DMS114 treated with DMSO at 0.1 percent for 48 hours (cell line): ENCODE data around the gene INHBB.
"Not testable (repeated sequence)": the region's sequence is repeated elsewhere in the genome, so short reads cannot be mapped to it uniquely, and the experiment has no call there.

Experiments used
- DNase-seq: peaks from one replicate; lab custom pipeline; 2025; ENCODE audit not compliant: unreplicated experiment; lab: John Stamatoyannopoulos, UW

Gene INHBB

DNA sequence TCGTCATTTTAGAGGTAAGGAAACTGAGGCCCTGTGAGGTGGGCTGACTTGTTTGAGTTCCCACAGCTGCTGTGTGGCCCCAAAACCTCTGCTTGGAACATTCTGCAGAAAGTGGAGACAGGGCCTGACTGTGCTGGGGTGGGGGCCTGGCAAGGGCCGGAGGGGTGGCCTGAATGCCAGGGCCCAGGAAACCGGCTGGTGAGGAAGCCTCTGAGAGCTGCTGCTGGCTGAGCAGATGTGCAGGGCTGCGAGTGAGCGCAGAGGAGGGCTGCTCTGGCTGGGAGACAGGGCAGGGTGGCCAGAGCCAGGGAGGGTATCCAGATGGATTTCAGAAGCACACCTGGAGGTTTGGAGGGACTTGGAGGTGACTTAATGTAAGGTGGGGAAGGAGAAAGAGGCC, 29.9 kb upstream of the INHBB start:
- DNase-seq, result no peak

DNA sequence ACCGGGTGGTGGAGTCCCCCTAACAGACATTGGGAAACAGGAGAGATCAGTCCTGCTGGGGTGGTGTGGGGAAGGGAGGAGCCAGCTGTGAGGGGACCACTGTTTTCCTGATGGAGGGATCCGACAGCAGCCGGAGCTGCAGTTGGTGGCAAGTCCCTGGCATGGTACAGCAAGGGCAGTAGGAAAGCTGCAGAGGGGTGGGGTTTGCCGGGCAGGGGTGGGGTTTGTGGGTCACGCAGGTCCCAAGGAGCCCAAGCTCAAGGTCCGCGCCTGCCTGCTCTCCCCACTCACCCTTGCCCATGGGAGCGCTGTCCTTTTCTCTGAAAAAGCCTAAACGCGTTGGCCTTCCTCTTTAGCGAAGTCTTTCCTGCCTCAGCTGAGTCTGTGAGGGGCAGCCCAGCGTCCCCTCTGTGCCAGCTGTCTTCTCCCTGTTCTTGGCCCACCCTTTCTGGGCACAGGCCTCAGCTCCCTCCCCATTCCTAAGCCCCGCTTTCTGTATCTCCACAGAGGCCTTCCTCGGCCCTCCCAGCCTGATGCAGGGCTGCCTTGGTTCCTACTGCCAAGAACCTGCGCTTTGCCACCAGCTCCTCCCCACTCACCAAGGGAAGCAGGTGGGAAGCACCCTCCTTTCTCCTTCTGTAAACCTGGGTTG, 29.3 kb upstream of the INHBB start:
- DNase-seq, result no peak

DNA sequence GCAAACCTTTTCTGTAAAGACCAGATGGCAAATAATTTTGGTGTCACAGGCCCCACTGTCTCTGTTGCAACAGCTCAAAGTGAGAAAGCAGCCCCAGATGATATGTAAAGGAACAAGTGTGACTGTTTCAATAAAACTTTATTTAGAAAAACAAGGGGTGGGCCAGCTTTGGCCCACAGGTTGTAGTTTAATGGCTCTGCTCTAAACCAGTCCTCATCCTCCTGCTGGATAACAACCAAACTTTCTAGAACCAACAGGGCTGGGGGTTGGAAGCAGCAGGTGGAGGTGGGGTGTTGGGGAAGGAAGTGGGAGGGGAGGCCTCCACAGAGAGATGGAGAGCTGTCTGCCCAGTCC, 28.8 kb upstream of the INHBB start:
- no peak for DNase-seq

DNA sequence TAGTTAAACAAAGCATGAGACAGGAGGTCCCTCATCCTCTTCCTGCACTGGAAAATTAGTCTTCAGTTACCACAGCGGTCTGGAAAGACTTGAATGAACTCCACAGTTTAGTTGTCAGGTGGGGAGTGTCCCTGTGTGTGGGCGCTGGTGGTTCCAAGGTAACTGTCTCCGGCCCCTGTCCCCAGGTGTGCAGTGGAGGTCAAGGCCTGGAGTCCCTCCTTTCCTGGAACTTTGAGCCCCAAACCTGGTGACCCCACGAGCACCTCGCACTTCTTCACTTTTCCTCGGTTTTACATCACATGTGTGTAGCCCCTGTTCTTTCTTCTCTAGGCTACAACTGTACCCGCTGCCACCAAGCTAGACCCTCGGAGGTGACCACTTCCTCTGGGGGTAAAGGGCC, 28.0 kb upstream of the INHBB start:
- DNase-seq, result no peak

DNA sequence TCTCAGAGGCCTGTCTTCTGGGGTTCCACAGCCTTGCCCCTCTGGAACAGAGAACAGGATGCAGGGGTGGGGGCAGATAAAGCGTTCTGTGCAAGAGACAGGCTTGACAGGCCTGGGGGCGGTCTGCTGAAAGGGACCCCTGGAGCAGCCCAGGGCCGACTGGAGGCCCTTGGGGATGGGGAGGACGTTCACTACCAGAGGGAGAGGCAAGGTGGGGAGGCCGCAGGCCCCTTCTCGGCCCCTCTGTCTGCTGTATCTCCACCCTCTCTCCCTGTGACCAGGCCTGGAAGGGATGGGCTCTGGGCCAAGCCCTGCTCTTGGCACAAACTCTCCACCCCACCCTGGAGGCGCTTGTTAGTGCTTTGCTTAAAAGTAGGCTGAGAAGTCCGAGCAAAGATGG, 27.3 kb upstream of the INHBB start:
- no peak for DNase-seq

DNA sequence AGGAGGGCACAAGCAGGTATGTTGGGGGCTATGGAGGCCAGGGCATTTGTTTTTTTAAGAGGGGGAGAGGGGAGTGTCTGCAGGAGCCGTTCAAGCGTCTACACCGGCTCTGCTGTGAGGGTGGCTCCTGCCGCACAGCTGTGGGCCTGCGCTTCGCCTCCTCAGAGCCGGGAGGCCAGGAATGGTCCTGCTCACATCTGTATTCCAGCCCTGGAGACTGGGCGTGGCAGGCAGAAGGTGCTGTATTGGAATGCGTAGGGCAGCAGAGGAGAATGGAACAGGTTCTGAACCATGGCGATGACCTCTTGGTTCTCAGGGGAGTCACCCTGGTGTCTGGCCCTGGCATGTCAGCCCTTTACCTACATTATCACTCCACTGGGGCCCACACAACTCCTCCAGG, 26.8 kb upstream of the INHBB start:
- no peak for DNase-seq

DNA sequence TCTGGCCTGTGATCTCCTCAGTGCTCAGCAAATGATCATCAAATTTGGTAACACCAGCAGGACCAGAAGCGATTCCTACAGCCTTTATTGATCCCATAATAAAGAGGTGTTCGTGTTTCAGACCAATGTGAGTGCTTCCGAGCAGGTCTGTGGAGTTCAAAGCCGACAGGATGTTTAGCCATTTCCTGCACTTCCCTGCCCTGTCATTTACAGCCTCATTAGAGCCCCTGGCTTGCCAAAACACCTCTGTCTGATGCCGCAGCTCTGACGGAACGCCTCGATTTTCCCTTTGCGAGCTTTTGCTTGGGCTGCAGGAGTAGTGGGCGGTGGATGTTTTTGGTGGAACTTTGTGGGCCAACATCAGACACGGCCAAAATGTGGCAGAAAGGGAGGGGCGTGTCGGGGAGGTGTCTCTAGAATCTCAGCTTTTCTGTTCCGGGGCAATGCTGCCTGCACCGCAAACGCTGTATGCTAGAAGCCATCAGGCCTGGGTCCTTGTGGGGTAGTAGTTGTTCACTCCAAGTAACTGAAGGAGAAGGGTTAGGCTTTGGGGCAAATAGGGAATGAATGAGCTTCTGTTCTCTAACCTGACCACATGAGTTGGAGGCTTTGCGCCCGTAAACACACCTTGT, 26.1 kb upstream of the INHBB start:
- no peak for DNase-seq

DNA sequence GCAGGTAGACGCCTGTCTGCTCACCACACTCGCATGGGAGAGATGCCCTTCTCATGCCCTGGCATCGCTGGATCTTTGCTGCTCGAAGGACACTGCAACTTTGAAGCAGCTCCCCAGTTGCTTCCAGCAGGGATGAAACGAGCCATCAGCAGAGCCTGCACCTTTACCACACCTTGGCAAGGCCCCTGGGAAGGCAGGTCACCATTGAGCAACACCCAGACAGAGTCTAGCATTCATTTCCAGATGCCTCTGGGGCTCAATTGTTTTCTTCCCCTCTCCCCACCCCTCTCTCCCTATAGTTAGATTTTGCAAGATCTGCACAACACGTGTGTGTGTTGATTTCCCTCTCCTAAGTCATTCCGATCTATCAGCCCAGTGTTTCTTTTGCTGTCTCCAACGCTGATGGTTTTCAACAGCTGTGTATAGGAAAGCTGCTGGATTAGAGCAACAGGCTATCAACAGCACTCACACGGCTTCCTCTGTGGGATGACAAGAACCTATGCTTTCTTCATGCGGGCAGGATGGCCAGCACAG, 25.6 kb upstream of the INHBB start:
- no peak for DNase-seq

DNA sequence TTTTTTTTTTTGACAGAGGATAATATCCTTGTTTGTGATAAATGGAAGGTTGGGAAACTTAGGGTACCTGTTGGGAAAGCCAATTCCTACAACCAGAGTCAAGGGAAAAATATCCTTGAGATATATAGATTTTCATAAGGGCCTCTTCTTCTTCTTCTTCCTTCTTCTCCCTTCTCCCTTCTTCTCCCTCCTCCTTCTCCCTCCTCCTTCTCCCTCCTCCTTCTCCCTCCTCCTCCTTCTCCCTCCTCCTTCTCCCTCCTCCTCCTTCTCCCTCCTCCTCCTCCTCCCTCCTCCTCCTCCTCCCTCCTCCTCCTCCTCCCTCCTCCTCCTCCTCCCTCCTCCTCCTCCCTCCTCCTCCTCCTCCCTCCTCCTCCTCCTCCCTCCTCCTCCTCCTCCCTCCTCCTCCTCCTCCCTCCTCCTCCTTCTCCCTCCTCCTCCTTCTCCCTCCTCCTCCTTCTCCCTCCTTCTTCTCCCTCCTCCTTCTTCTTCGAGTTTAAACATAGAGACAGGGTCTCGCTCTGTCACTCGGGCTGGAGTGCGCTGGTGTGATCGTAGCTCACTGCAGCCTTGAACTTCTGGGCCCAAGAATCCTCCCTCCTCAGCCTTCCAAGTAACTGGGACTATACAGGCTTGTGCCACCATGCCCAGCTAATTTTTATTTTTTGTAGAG, 24.9 kb upstream of the INHBB start:
- not testable (repeated sequence) for DNase-seq

DNA sequence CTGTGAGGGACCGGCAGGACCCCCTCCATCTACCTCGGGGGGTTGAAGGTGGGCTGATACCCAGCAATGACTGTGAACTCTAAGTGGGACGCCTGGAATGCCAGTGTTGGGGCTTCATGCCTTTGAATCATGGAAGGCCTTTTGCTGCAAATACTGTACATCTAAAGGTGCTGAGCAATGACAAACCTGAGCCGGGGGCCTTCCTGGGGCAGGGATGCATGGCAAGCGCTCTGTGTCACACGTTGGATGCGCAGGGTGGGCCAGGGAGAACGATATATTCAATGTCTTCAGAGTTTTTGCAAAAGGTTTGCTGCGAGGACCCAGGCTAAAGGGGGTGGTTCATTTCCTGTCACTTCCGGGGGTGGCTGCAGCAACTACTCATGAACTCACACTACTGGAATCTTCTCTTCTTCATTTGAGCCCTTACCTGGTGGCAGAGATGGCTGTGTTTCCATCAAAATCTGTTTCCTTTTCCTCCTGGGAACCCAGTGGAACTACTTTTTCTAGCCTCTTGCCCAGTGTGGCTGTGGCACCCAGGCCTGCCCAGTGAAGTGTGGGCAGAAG, 24.1 kb upstream of the INHBB start:
- no peak for DNase-seq

DNA sequence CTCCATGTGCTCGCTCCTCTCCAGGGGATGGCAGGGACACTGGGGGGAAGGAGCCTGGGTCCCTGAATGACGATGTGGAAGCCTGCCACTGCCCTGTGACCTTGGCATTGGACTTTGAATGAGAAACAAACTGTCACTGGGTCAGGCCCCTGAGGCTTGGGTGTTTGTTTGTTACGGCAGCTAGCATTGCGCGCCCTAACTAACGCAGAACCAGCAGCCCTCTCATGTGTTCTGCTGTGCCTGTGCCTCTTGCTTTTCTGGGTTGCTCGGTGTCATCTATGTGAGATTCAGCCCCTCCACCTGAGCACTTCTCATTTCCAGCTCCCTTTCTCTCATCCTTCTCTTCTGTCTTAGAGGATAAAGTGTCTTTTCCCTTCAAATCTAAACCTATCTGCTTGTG, 23.6 kb upstream of the INHBB start:
- no peak for DNase-seq

DNA sequence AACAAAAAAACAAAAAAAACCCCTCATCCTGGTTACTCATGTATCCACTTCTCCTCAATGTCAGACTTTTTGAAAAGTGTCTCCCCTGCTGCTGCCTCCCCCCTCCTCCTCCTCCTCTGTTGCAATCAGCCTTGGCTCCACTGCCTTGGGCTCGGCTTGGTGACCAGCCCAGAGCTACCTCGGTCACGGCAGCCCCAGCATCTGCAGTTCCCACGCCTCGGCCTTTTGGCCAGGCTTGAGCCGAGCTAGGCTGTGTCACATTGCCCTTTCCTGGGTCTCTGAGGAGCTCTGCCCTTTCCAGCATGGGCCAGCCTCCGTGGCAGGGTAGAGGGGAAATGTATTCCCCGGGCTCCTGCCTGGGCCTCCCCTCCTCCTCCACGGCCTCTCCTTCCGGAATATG, 22.7 kb upstream of the INHBB start:
- DNase-seq, result no peak

DNA sequence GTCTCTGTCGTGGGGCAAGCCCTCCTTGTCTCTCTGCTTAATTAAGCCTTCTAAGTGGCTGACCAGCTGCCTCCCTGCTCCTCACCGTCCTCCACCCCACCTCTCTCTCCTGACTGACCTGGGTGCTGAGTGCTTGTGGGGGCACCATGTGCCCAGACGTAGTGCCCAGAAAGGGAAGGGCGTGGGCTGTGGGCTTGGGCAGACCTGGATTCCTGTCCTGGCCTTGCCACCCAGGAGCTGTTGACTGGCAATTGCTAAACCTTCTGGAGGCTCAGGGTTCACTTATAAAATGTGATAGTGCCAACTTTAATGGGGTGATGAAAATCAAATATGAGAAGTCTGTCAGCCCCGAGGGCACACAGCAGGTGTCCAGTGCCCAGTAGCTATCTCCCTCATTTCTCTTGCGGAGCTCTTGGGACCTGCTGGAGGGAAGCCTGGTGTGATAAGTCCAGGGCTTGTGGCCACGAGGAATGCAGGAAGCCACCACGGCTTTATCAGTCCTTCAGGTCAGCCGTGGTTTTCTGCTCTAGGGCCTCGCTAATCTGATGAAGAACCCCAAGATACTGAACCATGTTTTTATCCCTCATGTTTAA, 22.0 kb upstream of the INHBB start:
- DNase-seq, result no peak

DNA sequence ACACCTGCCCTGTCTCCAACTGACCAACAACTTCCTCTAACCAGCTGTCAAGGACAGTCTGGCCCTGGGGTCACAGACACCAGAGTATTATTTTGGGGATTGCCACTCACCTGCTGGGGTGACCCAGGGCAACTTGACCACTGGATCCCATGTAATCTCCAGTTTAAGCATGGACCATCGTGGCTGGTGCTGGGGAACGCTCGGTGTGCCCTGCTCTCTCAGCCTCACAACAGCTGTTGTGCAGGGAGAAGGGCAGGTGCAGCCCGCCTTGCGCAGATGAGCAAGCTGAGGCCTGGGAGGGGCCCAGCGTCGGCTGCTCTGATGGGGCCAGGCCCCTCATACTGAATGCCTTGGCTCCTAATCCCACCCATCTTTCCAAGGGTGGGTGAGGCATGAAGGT, 21.0 kb upstream of the INHBB start:
- no peak for DNase-seq

DNA sequence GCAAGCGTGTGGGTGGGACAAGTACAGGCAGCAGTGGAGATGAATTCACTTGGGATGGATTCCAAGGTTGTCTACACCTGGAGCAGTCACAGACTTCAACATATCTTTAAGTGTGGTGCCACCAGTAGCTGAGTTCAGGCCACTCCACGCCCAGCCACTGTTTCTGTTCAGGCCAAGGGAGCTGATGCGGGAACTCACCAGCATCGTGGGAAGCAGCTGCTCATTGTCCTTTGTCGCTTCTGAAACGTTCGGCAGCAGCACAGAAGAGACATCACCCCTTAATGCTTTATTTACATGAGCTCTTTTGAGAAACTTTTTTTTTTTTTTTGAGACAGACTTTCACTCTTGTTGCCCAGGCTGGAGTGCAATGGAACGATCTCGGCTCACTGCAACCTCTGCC, 19.9 kb upstream of the INHBB start:
- DNase-seq, result no peak

DNA sequence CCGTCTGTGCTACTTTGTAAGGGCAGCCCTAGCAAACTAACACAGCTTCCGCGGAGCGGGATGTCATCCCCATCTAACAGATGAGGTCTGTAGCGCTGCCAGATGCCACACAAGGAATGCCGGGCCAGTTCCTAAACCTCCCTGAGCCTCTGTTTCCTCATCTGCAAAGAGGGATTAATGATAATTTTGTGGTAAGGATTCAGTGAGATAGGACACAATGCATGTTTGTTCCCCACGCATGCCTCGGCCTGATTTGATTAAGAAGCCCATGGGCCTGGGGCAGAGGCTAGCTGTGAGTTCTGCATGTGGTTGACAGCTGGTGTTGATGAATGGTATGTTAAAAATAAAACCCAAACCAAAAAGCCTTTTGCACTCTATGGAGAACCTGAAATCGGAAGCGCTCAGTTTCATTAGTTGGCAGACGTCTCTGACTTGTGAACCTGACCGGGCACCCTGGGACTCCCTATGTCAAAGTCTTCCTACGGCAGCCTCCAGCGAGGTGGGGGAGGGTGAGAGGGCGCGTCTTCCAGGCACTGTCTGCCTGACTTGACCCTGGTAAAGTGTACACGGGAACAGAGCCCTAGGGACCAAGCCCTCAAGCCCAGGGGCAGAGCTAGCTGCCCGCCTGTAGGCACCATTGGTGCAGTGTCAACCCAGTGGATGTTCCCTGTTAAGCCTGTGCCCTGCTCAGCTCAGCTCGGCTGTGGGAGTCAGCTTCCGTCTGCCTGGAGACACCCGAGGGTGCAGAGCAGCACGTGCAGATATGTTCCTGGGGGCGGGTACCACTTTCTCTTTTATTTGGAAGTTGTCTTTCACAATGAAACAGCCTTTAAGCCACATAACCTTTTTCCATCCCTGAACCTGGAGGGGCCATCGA, 14.8 kb upstream of the INHBB start:
- no peak for DNase-seq

DNA sequence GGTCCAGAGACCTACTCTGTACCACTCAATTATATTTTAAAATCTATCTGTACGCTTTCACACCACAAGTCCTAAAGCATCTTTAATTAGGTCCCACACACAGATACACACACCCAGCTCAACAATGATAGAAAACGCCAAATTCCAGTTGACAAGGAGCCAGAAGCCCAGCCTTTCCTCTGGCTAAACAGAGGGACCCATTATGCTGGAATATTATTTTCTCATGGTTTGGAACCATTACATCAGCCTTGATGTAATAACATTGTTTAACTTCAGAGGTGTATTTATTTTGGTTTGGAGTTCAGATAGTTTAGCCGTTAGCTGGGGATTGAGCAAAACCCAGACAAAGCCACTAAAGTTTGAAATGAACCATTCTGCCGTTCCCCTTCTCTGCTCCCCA, 14.0 kb upstream of the INHBB start:
- no peak for DNase-seq

DNA sequence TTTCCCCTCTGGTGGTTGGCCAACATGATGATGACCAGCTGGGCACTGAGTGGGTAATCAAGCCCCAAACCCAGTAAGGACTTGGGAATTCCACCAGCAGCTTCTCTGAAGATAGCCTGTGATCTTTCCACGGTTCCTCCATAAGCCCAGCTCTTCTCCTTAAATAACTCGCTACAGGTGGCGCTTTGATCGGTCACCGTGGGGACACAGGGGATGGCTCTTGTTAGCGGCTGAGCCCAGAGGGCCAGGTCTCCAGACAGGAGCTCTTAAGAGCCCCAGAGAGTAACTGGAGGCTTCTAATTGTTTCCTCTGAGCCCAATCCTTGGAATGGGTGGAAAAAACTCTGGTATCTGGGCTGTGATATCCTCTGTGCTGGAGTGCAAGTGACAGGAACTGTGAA, 13.6 kb upstream of the INHBB start:
- no peak for DNase-seq

DNA sequence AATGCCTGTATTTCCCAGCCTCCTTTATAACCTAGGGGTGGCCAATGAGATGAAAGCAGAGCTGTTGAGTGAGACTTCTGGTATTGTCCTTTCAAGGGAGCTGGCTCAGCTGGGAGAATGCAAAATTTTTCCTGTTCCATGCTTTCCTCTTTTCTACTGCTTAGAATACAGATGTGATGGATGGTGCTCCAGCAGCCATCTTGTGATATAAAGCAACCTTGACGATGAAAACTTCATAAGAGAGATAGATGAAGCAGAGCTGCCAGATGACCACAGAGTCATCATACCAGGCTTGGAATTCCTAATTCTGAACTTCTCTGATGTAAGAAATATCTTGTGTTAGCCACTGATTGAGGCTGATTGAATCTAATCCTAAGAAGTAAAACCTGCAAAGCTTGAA, 11.9 kb upstream of the INHBB start:
- no peak for DNase-seq

DNA sequence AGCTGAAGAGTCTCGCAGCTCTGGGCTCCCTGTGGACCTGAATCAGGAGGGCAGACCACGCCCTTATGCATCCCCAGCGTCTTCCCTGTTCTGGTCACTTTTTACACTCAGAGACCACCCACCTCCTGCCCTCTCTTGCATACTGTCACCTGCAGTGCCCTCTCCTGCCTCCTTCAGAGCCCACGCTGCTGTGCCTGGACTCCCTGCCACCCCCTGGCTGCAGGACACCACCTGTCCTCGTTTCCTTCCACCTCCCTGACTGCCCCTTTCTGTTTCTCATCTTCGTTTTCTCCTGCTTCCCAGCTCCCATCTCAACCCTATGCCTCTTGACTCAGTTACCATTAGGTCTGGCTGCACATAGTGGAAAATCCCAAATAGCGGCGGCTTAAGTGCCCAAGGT, 9.2 kb upstream of the INHBB start:
- DNase-seq, result no peak

DNA sequence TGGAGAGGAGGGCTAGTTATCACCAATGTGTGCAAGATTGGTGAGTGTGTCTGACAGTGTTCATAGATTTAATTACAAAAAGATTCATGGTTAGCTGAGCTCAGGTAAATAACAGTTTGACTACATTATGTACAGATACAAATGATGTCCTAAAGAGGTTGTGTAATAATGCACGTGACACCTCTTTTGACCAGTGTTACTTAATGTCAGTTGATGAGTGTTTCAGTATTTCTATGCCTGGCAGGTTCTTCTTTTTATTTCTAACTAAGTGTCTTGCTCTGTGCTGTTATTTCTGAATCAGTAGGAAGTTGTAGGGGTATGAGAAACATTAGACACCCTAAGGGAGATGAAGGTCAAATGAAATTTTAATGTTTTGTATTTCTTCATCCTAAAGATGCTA, 7.9 kb upstream of the INHBB start:
- DNase-seq, result no peak
